ENCODE measurements around the gene ATP8B3.
A peak's percentile ranks its signal among the peaks of the same experiment; 100 is the strongest.

Gene ATP8B3

DNA sequence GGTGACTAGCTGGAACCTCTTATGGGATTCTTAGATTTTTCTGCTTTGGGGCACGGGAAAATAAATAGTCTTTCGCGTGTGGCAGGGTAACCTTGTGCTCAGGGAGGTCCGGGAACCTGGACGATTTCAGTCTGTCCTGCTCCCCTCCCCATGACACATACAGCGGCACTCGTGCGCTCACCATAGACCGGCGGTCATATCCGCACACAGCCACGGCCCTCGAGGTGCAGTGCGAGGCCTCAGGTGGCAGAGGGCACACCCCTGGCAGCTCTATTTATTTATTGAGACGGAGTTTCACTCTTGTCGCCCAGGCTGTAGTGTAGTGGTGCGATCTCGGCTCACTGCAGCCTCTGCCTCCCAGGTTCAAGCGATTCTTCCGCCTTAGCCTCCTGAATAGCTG lies 55.8 kb downstream of the ATP8B3 start:
- DNase-seq: no peak

- no peak for DNase-seq
These were observed 56.5 kb downstream of the ATP8B3 start for GRCh38 chr19:1755467-1756171.

DNA sequence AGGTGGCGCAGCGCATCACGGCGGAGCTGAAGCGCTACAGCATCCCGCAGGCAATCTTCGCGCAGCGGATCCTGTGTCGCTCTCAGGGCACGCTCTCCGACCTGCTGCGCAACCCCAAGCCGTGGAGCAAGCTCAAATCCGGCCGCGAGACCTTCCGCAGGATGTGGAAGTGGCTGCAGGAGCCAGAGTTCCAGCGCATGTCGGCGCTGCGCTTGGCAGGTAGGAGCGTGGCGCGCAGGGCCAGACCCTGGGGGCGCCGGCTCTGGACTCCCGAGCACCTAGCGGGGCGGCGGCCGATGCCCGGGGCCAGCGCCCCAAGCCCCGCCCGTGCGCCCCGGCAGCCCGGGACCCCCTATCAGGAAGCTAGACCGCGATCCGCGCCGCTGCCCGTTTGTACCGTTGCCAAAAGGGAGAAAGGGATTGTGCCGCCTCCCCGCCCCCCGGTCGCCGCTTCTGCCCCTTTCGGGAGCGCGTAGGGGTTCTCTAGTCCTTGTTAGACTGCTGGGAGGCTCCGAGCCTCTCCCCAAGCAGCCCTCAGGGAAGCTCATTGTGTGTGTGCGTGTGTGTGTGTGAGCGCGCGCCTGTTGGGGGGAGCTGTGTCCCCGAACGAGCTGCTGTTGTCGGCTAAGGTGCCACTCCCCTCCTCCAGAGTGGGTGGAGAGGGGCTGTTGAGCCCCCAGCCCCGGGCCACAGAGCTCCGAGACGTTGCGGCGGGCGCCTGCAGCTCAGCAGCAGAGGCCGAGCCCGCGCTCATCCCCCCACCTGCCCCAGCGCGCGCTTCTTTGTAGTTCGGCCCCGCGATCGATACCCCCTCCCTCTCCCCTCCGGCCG lies 57.2 kb downstream of the ATP8B3 start:
- no peak for DNase-seq

- DNase-seq: no peak
These were observed 57.9 kb downstream of the ATP8B3 start for GRCh38 chr19:1754018-1754635.

GRCh38 chr19:1752757-1753728 lies 59.0 kb downstream of the ATP8B3 start, which contains the start of gene ONECUT3:
Gene ONECUT3 (plus strand): TSS chr19:1753506. CDS start chr19:1753663, 157 bp downstream.
- no peak for DNase-seq

DNA sequence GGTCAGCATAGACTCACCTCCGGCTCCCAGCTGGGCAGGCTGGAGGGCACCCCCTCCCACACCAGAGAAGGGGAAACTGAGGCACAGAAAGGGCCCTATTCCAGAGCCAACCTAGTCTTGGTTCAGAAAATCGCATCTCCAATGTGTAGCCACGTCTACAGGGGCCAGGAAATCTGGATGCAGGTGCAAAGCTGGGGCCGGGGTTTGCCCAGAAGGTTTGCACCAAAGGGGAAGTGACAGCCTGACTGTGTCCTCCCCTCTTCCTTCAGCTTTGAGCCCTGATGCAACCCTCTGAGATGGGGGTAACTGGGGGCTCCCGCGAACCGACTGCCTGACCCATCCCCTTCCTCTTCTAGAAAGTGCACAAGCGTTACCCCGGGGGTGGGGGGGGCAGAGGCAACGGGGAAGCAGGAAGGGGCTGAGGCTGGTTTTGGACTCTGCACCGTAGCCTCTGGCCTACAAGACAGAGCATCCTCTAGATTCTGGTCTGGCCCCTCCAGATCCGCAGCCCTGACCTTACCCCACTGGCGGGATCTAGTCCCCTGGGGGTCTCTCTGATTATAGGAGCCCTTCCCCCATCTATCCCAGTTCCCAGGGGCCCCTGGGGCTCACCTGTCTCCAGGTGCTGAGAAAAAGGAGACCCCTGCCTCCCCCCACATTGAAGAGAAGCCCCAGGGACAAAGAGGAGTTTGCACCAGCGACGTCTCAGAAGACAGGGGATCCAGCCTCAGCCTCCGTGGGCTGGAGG lies 59.9 kb downstream of the ATP8B3 start:
- DNase-seq: no peak

GRCh38 chr19:1751367-1752008 lies 60.6 kb downstream of the ATP8B3 start:
- no peak for DNase-seq

DNA sequence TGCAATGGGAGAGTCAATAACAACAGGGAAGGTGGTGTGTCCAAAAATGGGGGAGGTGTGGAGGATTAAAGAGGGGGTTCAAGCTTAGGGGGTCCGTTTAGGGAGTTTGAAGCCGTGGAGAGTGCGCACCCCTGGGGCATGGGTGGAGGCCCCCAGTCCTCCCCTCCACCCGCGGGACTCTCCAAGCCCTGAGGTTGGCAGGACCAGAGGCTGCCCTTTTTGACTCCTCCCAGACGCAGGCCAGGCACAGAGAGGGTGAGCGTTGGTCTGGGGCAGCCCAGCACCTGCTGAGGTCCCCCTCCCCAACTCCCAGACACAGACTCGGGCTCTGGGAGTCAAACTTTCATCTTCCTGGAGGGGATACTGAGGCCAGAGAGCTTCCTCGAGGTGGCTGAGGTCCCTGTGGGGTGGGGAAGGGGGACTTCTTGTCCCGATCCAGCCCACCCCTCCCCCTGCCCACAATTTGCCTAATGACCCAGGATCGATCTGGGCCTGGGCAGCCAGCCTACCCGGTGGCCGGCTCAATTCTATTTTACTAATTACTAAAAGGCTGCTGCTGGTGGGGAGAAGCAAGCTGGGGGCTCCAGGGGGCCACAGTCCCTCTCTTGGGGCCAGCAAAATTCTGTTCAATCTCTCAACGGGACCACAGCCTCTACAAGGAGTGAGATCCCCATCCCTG lies 61.6 kb downstream of the ATP8B3 start:
- DNase-seq: no peak

DNA sequence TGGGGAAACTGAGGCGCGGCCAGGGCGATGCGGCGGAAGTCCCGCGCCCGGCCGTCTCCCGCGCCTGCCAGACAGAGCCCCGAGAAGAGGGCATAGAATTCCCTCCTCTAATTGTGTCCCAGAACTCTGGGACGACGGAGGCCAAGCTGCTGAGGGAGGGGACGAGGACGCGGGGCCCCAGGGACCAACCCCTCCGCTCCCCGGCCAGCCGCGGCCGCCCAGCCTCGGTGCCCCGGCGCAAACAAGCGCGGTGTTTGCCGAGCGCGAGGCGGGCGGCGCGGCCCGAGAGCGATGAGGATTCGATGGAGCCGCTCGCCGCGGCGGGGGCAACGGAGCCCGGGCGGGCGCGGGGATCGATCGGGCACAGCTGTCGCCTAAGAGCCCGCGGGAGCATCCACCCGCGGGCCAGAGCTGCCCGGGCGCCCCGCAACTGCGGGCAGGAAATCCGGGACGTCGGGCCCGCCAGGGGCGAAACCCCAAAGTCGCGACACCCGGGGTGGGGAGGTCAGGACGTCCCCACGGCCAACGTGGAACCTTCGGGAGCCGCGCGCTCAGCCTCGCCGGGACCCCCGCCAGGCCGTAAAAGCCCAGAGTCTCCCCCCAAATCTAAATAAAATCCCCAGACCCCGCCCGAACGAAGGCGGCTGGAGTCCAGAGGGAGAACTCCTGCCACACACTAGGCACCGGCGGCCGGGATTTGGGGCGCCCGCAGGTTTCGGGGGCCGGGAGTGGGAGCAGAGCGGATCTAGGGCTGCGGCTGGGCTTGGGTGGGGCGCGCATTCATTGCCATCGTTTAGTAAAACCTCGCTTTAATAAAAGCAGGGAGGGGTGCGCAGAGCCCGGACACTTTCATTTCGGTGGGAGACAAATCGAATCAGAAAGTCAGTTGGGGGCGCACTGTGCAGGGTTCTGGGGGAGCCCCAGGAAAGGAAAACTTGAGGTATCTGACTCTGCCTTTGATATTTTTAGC lies 62.4 kb downstream of the ATP8B3 start:
- DNase-seq: no peak

GRCh38 chr19:1748873-1749341 lies 63.2 kb downstream of the ATP8B3 start:
- no peak for DNase-seq

GRCh38 chr19:1748115-1748872 lies 63.8 kb downstream of the ATP8B3 start:
- no peak for DNase-seq

GRCh38 chr19:1747285-1748114 lies 64.6 kb downstream of the ATP8B3 start:
- DNase-seq: peak; percentile 89

DNA sequence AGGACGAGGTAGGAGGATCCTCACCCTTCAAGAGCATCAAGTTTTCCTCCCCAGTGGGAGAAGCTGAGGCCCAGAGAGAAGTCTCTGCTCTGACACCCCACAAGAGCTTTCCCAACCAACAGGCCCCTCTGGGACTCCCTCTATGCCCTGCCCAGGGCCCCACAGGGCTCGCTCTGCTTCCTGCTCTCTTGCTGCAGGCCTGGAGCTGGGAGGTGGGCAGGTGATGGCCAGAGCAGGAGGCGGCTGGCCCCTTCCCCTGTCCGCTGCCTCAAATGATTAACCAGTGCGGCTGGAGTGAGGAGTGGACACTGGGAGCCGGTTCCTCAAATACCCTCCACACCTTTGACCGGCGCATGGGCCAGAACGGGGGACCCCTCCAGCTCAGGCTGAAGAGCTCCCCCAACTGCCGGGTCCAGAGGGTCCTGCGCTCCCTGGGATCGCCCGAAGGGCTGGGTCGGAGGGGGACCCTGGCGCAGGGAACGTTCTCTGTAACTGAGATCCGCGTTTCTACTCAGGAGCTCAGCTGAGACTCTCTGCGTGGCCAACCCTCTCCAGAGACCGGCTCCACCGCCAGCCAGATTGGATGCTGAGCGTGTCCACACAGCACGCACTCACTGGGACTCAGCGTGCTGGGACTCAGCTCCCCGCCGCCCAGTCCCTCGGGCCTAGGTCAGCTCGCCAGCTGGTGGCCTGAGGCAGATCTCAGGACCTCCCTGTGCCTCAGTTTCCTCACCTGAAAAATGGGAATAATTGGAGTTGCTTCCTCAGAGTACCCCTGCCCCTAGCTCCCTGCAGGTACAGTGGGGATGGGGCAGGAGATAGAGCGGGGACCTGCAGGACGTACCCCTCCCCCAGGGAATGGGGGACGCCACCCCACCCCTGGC lies 65.4 kb downstream of the ATP8B3 start:
- peak; percentile 33 for DNase-seq

DNA sequence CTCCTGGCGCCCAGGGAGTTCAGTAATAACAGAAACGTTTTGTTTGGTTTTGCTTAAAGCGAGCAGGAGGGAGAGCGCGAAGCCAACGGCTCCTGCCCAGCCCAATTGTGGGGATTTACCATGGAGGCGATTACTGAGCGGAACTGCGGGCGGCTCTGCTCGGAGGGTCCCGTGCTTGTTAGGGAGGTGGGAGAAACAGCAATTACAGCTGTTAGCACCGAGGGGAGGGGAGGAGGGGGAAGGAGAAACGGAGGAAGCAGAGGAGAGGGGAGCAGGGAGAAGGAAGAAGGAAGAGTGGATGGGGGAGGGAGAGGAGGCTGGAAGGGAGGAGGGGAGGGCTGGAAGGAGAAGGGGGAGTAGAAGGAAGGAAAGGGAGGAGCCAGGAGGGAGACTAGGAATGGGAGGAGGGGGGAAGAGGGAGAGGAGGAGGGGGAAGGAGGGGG lies 66.5 kb downstream of the ATP8B3 start:
- peak; percentile 21 for DNase-seq

DNA sequence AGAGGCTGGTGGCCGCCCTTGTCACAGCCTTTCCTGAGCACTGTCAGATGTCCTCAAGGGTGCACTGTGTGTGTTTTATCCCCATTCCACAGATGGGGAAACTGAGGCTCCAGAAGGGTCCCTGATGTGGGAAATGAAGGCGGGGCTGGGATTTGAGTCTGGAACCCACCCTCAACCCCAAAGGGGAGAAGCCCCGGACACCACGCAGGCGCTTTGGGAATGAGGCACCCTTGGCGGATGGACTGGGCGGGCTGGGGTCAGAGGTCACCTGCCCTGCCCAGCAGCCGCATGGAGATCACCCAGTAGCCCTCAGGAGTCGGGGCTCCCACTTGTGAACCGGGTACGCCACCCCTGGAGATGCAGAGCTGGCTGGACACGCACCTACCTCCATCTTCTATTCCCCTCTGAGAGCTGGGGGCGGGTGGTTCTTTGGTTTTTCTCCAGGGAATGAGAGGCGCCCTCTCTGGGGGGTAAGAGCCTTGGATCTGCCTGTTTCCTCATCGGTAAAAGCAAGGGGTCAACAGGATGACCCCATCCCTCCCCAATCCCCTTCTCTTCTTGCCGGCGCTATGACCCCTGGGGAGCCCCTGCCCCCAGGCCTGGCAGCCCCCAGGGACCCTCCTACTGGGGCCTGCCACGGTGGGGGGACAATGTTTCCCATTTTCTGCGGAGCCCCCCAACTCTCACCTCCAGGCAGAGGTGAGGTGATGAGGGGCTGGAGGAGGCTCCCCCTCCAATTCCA lies 67.1 kb downstream of the ATP8B3 start:
- DNase-seq: no peak
